ENCODE measurements around the gene CLDN22. TPM values are rescaled to one million over a fixed set of nuclear protein-coding genes. Genes with fewer than 3 reads are reported as not detected.

Gene CLDN22
- total and polyA plus RNA-seq, 4 donors = 0.05 TPM; not detected in 3

- WGBS = 95% methylated on average over 5 of the region's 5 CpGs
- no peak for TF ChIP-seq JUND (IDR thresholded peaks at IDR 0.05)
- no peak for TF ChIP-seq NR2F2 (IDR thresholded peaks at IDR 0.05)
- TF ChIP-seq MAX (IDR thresholded peaks at IDR 0.05) = no peak
- no peak for TF ChIP-seq FOXA1 (IDR thresholded peaks at IDR 0.05)
- TF ChIP-seq, protein P1, sequence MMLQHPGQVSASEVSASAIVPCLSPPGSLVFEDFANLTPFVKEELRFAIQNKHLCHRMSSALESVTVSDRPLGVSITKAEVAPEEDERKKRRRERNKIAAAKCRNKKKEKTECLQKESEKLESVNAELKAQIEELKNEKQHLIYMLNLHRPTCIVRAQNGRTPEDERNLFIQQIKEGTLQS (IDR thresholded peaks at IDR 0.05) = no peak
- no peak for TF ChIP-seq EGR1 (IDR thresholded peaks at IDR 0.05; ENCODE audit: low read depth in 2 of 2)
- TF ChIP-seq RAD21 (IDR thresholded peaks at IDR 0.05) = no peak
- Histone ChIP-seq H3K9ac (ENCODE audit: low read depth in 1 of 2, low read length in 2 of 2) (no peak overlapping the region), H3K9me3 (ENCODE audit: control insufficient read depth in 4 of 4, low read length in 3 of 4) (no peaks in the 10 kb centered on the region), H3K27me3 (ENCODE audit: control insufficient read depth in 4 of 4, insufficient read depth in 4 of 4, low read length in 3 of 4) (no peaks in the 10 kb centered on the region), H3K4me3 (ENCODE audit: low read depth in 1 of 3, low read length in 3 of 3) (no peak overlapping the region), H3K36me3 (ENCODE audit: control insufficient read depth in 4 of 4, insufficient read depth in 3 of 4, low read depth in 1 of 4, low read length in 3 of 4) (peaks cover 0 to 4% (median 0%) of the 10 kb centered on the region in 4 donors), H3K27ac (ENCODE audit: low read depth in 1 of 2, low read length in 2 of 2) (no peak overlapping the region), H3K4me1 (ENCODE audit: control insufficient read depth in 4 of 4, insufficient read depth in 4 of 4, low read length in 3 of 4) (no peaks in the 10 kb centered on the region)
- no peak for DNase-seq (ENCODE audit: low spot score)
Observed at GRCh38 chr4:183321516-183321915, 1.4 kb upstream of the CLDN22 start.

GRCh38 chr4:183321079-183321478, 1.0 kb upstream of the CLDN22 start:
- Histone ChIP-seq H3K9me3 (ENCODE audit: control insufficient read depth in 4 of 4, low read length in 3 of 4) (no peaks in the 10 kb centered on the region), H3K9ac (ENCODE audit: low read depth in 1 of 2, low read length in 2 of 2) (no peak overlapping the region), H3K27me3 (ENCODE audit: control insufficient read depth in 4 of 4, insufficient read depth in 4 of 4, low read length in 3 of 4) (no peaks in the 10 kb centered on the region), H3K36me3 (ENCODE audit: control insufficient read depth in 4 of 4, insufficient read depth in 3 of 4, low read depth in 1 of 4, low read length in 3 of 4) (peaks cover 0 to 7% (median 2%) of the 10 kb centered on the region in 4 donors), H3K4me1 (ENCODE audit: control insufficient read depth in 4 of 4, insufficient read depth in 4 of 4, low read length in 3 of 4) (no peaks in the 10 kb centered on the region), H3K27ac (ENCODE audit: low read depth in 1 of 2, low read length in 2 of 2) (no peak overlapping the region), H3K4me3 (ENCODE audit: low read depth in 1 of 3, low read length in 3 of 3) (no peak overlapping the region)
- 91% methylated on average over 2 of the region's 2 CpGs for WGBS
- DNase-seq (ENCODE audit: low spot score) = no peak
- TF ChIP-seq HNF4G (IDR thresholded peaks at IDR 0.05) = no peak
- TF ChIP-seq HNF4A (conservative IDR thresholded peaks at IDR 0.05) = no peak
- TF ChIP-seq, protein P1 (IDR thresholded peaks at IDR 0.05) = no peak
- no peak for TF ChIP-seq TAF1 (conservative IDR thresholded peaks at IDR 0.05)
- no peak for TF ChIP-seq EGR1 (IDR thresholded peaks at IDR 0.05; ENCODE audit: low read depth in 2 of 2)
- no peak for TF ChIP-seq RAD21 (IDR thresholded peaks at IDR 0.05)
- no peak for TF ChIP-seq RXRA (IDR thresholded peaks at IDR 0.05)
- no peak for TF ChIP-seq MAX (IDR thresholded peaks at IDR 0.05)
- TF ChIP-seq JUND (IDR thresholded peaks at IDR 0.05) = no peak
- TF ChIP-seq REST (IDR thresholded peaks at IDR 0.05) = no peak
- no peak for TF ChIP-seq YY1 (IDR thresholded peaks at IDR 0.05)
- TF ChIP-seq GABPA (IDR thresholded peaks at IDR 0.05 in 1 of 2, conservative IDR thresholded peaks at IDR 0.05 in 1 of 2) = no peak
- TF ChIP-seq, protein P2, sequence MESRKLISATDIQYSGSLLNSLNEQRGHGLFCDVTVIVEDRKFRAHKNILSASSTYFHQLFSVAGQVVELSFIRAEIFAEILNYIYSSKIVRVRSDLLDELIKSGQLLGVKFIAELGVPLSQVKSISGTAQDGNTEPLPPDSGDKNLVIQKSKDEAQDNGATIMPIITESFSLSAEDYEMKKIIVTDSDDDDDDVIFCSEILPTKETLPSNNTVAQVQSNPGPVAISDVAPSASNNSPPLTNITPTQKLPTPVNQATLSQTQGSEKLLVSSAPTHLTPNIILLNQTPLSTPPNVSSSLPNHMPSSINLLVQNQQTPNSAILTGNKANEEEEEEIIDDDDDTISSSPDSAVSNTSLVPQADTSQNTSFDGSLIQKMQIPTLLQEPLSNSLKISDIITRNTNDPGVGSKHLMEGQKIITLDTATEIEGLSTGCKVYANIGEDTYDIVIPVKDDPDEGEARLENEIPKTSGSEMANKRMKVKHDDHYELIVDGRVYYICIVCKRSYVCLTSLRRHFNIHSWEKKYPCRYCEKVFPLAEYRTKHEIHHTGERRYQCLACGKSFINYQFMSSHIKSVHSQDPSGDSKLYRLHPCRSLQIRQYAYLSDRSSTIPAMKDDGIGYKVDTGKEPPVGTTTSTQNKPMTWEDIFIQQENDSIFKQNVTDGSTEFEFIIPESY (IDR thresholded peaks at IDR 0.05) = no peak
- TF ChIP-seq CTCF (IDR thresholded peaks at IDR 0.05; ENCODE audit: low read depth, low read length, missing input control) = no peak
- no peak for TF ChIP-seq FOXA1 (IDR thresholded peaks at IDR 0.05)
- no peak for TF ChIP-seq SP1 (IDR thresholded peaks at IDR 0.05)
- no peak for TF ChIP-seq FOXA2 (IDR thresholded peaks at IDR 0.05)

All from liver (tissue), 9 donors.